CD4-positive, alpha-beta T cell treated with Interleukin-15 for 1 hour (primary cell): Measurements from ENCODE around the gene PLEKHM2.

ENCODE experiments used
- DNase-seq: peaks from one replicate; pipeline ENCODE4 v3.0.0-alpha.2; 2020

Gene PLEKHM2

DNA sequence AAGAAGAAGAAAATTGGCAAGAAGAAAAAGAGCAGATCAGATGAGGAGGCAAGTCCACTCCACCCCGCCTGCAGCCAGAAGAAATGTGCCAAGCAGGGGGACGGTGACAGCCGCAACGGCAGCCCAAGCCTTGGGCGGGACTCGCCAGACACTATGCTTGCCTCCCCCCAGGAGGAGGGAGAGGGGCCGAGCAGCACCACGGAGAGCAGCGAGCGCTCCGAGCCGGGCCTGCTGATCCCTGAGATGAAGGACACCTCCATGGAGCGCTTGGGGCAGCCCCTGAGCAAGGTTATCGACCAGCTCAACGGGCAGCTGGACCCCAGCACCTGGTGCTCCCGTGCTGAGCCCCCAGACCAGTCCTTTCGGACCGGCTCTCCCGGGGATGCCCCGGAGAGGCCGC, 42.9 kb downstream of the PLEKHM2 start:
- DNase-seq = no peak

- DNase-seq = no peak
Observed at GRCh38 chr1:15727424-15727823, 43.3 kb downstream of the PLEKHM2 start.

- DNase-seq = no peak
Observed at GRCh38 chr1:15727866-15728534, 43.9 kb downstream of the PLEKHM2 start.

DNA sequence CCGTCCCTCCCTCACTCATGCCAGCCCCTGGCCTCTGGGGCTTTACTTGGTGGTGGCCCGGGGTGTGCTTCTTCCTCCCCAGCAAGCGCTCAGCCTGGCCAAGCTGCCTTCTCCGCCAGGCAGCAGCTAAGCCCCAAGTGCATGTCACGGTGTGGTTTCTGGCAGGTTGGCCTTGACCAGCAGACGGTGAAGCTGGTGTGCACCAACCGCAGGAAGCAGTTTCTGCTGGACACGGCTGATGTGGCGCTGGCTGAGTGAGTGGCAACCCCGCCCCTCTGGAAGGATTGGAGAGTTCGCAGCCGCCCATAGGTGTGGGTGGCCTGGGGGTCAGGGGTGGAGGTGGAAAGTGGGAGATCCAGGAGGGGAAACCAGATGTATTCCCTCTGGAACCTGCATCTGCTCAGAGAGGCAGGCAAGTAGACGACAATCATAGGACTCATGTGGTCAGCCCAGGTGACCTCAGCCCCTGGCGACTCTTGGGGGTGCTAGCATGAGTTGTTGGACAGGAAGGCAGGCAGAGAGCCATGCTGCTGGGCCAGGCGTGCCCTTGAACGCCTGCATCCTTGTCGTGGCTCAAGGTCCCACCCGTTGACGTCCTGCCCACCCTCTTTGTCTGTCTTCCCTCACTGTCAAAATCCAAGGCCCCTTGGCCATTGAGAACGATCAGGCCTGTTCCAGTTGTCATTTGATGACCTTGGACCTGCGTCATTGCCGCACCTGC, 45.0 kb downstream of the PLEKHM2 start:
- no peak for DNase-seq

DNA sequence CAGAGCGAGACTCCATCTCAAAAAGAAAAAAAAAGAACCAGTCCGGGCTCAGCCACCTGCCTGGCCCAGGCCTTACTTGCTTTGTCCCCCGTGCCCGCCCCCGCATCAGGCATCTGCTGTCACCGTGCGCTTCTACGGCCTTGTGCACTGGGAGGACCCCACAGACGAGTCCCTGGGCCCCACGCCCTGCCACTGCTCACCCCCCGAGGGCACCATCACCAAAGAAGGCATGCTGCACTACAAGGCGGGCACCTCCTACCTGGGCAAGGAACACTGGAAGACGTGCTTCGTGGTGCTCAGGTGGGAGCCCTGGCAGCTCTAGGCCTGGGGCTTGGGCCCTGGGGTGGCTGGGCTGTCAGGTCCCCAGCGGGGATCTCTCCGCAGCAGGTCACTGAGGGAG, 46.3 kb downstream of the PLEKHM2 start:
- no peak for DNase-seq

DNA sequence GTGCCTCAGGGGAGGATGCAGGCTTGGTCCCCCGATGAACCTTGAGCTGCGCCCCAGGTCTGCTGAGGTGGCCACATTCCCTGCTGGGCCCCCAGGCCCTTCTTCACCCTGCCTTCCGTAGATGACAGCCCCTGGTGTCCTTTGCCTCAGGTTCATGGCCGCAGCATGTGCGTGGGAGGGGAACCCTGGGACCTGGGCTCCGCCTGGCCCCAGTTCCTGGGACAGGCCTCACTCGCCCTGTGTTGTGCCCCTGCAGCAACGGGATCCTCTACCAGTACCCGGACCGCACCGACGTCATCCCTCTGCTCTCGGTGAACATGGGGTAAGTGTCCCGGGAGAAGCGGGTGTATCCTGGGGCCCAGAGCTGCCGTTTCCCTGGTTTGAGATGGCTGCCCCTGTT, 46.8 kb downstream of the PLEKHM2 start:
- DNase-seq = no peak

DNA sequence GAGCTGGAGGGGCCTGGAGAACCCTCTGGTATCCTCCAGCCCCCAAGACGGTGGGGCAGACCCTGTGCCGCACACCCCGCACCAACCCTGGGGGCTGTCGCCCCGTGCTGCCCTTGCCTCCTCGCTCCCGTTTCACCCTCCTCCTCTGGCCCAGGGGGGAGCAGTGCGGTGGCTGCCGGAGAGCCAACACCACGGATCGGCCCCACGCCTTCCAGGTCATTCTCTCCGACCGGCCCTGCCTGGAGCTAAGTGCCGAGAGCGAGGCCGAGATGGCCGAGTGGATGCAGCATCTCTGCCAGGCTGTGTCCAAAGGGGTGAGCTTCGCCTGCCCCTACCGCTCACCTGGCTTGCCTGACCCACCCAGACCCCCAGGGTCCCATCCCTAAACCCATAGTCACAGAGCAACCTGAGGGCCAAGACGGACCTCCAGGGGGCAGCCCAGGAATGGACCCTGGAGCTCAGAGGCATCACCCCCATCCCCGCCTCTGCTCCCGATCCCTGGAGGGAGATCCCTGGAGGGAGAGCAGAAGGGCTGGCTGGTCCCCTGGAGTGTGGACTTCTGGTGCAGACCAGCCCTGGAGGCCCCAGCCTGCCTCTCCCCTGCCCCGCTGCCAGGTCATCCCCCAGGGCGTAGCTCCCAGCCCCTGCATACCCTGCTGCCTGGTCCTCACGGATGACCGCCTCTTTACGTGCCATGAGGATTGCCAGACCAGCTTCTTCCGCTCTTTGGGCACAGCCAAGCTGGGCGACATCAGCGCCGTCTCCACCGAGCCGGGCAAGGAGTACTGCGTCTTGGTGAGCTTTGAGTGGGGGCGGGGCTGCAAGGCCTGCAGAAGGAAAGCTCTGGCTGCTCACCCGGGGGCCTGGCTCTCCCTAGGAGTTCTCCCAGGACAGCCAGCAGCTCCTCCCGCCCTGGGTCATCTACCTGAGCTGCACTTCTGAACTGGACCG, 47.9 kb downstream of the PLEKHM2 start:
- DNase-seq = no peak

DNA sequence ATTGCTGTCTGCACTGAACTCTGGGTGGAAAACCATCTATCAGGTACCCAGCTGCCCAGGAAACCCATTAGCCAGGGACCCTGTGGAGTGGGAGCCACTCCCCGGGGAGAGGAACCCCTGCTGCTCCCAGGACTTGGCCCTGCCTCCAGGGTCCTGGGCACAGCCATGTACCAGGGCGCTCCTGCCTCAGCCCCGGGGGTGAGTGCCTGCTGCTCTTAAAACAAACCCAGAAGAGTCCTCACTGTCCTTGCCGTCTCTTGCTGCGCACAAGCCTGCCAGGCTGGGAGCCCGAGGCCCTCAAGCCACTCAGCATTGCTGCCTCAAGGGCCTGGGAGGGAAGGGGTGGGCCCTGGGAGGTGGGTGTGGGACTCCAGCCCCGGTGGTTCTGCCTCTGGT, 48.6 kb downstream of the PLEKHM2 start:
- no peak for DNase-seq

GRCh38 chr1:15733218-15733725, 49.2 kb downstream of the PLEKHM2 start:
- DNase-seq = no peak

DNA sequence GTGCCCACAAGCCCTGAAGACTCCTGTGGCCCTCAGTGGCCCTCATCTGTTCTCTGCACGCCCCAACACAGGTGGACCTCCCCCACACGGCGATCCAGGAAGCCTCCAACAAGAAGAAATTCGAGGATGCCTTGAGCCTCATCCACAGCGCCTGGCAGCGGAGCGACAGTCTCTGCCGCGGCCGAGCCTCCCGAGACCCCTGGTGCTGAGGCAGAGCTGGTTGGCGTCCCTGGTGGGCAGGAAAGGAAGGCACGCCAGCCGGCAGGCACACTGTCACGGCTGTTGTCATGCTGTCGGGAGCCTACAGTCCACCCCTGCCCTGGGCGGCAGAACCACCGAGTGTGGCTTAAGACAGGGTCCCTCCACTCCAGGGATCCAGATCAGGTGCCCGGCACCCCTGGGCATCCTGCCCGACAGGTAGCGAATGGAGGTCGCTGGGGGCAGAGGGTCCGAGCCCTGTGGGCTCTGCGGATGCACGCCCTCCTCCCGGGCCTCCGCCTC, 49.7 kb downstream of the PLEKHM2 start:
- no peak for DNase-seq

- no peak for DNase-seq
Observed at GRCh38 chr1:15734296-15734695, 50.2 kb downstream of the PLEKHM2 start.

- DNase-seq = no peak
Observed at GRCh38 chr1:15734901-15735300, 50.8 kb downstream of the PLEKHM2 start.

- no peak for DNase-seq
Observed at GRCh38 chr1:15735304-15736037, 51.4 kb downstream of the PLEKHM2 start.

GRCh38 chr1:15736038-15736891, 52.1 kb downstream of the PLEKHM2 start, which contains the start of gene SLC25A34:
SLC25A34 (plus strand) TSS chr1:15736258; CDS start chr1:15736486, 228 bp downstream.
- no peak for DNase-seq

GRCh38 chr1:15736892-15737261, 52.8 kb downstream of the PLEKHM2 start:
- DNase-seq = no peak

GRCh38 chr1:15737324-15738319, 53.5 kb downstream of the PLEKHM2 start:
- DNase-seq = no peak

DNA sequence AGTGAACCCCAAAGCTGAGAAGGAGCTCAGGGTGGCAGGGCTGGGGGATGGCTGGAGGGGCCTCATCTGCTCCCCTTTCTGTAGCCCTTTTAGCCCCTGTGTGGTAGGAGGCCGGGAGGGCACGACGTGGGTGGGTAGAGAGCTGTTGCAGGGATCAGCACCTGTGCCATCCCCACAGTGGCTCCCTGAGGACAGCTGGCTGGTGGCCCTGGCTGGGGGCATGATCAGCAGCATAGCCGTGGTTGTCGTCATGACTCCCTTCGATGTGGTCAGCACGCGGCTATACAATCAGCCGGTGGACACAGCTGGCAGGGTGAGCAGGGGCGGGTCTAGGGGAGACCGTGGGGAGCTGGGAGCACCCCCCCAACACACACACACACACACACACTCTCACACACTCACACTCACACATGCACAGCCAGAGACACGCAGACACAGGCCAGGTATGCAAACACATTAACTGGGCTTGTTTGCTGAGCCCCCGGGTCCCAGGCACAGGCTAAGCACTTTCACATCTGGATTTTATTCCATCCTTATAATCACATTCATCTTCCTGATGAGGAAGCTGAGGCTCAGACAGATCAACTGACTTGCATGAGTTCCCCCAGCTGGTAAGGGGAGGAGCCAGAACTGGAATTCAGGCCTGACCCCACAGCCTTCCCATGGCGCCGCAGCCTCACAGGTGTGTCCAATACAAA, 54.4 kb downstream of the PLEKHM2 start:
- DNase-seq = no peak

DNA sequence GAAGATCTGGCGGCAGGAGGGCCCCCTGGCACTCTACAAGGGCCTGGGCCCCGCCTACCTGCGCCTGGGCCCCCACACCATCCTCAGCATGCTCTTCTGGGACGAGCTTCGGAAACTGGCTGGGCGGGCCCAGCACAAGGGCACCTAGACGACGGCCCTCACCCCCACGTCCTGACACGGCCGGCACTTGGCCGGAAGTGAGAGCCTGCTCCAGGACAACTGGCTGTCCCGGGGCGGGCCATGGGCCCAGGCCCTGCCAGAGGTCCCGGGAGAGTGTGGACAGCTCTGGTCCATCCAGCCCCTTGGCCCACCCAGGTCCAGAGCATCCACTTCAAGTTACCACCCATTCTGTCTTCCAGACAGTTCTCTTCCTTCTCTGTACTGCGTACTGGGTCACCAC, 55.1 kb downstream of the PLEKHM2 start:
- DNase-seq = no peak

DNA sequence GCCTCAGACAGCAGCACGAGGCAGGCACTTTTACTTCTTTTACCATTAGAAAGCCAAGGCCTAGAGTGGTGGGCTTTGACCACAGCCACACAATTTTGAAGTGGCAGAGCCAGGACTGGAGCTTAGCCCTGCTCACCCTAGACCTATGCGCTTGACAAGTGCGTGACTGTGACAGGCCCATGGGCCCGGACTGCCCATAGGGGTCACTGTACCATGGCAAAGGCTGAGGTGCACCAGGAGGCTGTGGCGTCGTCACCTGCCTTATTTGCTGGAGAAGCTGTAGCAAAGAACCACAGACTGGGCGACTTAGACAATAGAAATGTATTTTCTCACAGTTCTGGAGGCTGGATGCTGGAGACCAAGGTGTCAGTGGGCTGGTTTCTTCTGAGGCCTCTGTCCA, 55.6 kb downstream of the PLEKHM2 start:
- DNase-seq = no peak
